GM04503 (cell line): ENCODE measurements around the gene MICALL1.
A peak's percentile ranks its signal among the peaks of the same experiment; 100 is the strongest.

Source experiments
- DNase-seq: peaks from one replicate; pipeline ENCODE4 v3.0.0-alpha.2; 2012; ENCODE audit warnings: low read depth

MICALL1 gene

GRCh38 chr22:37904572-37905533 is 1.2 kb upstream of the MICALL1 start:
- DNase-seq, result peak; percentile 92

- no peak for DNase-seq
Measured at GRCh38 chr22:37906364-37907008, 389 bp downstream of the MICALL1 start.

GRCh38 chr22:37907036-37907954 is 1.2 kb downstream of the MICALL1 start:
- DNase-seq, result no peak

- DNase-seq, result no peak
Measured at GRCh38 chr22:37909766-37910165, 3.7 kb downstream of the MICALL1 start.

- no peak for DNase-seq
Measured at GRCh38 chr22:37910890-37911672, 5.0 kb downstream of the MICALL1 start.

GRCh38 chr22:37911697-37912096 is 5.6 kb downstream of the MICALL1 start:
- DNase-seq, result no peak

GRCh38 chr22:37912171-37912570 is 6.1 kb downstream of the MICALL1 start:
- DNase-seq, result no peak

GRCh38 chr22:37913233-37913721 is 7.2 kb downstream of the MICALL1 start:
- DNase-seq, result no peak

GRCh38 chr22:37916311-37916710 is 10.2 kb downstream of the MICALL1 start:
- DNase-seq, result no peak

GRCh38 chr22:37917874-37918548 is 11.9 kb downstream of the MICALL1 start:
- DNase-seq, result no peak

GRCh38 chr22:37918580-37919270 is 12.6 kb downstream of the MICALL1 start:
- no peak for DNase-seq

- DNase-seq, result no peak
Measured at GRCh38 chr22:37920126-37920525, 14.0 kb downstream of the MICALL1 start.

GRCh38 chr22:37922191-37922590 is 16.1 kb downstream of the MICALL1 start:
- no peak for DNase-seq

GRCh38 chr22:37923927-37924326 is 17.8 kb downstream of the MICALL1 start:
- no peak for DNase-seq

- DNase-seq, result no peak
Measured at GRCh38 chr22:37924386-37925065, 18.4 kb downstream of the MICALL1 start.

GRCh38 chr22:37925330-37925729 is 19.2 kb downstream of the MICALL1 start:
- no peak for DNase-seq

GRCh38 chr22:37925767-37926166 is 19.7 kb downstream of the MICALL1 start:
- no peak for DNase-seq

GRCh38 chr22:37926358-37926757 is 20.3 kb downstream of the MICALL1 start:
- no peak for DNase-seq
